ENCODE results near the gene RNF212B. TPM values are rescaled to one million over a fixed set of nuclear protein-coding genes. Genes with fewer than 3 reads are reported as not detected.

The RNF212B gene
- total RNA-seq, 1 donor from 2014 or later: not detected

- H3K36me3 Mint-ChIP-seq (ENCODE audit: low read depth): no peaks in the 10 kb centered on the region
- TF ChIP-seq CTCF (conservative IDR thresholded peaks at IDR 0.05): no peak
- H3K27me3 Mint-ChIP-seq (ENCODE audit: low read depth): peaks cover 2% of the 10 kb centered on the region
- no peak for DNase-seq (ENCODE audit: low read depth, low spot score)
- H3K9me3 Mint-ChIP-seq: peaks cover 2% of the 10 kb centered on the region
- no peak overlapping the region for H3K27ac Mint-ChIP-seq (ENCODE audit: unreplicated experiment)
- H3K4me1 Mint-ChIP-seq: no peaks in the 10 kb centered on the region
- no peak overlapping the region for H3K4me3 Mint-ChIP-seq
Observed at GRCh38 chr14:23206422-23207145, 31.2 kb upstream of the RNF212B start.

GRCh38 chr14:23207146-23207540, 30.6 kb upstream of the RNF212B start:
- DNase-seq (ENCODE audit: low read depth, low spot score): no peak
- Mint-ChIP-seq H3K4me1 (no peaks in the 10 kb centered on the region), H3K36me3 (ENCODE audit: low read depth) (no peaks in the 10 kb centered on the region), H3K4me3 (no peak overlapping the region), H3K27me3 (ENCODE audit: low read depth) (peaks cover 2% of the 10 kb centered on the region), H3K9me3 (peaks cover 2% of the 10 kb centered on the region), H3K27ac (ENCODE audit: unreplicated experiment) (no peak overlapping the region)
- no peak for TF ChIP-seq CTCF (conservative IDR thresholded peaks at IDR 0.05)

- DNase-seq (ENCODE audit: low read depth, low spot score): no peak
- no peak for TF ChIP-seq CTCF (conservative IDR thresholded peaks at IDR 0.05)
- H3K27ac Mint-ChIP-seq (ENCODE audit: unreplicated experiment): no peak overlapping the region
Observed at GRCh38 chr14:23208324-23208723, 29.4 kb upstream of the RNF212B start.

GRCh38 chr14:23209651-23210423, 27.9 kb upstream of the RNF212B start:
- no peak for TF ChIP-seq CTCF (conservative IDR thresholded peaks at IDR 0.05)
- Mint-ChIP-seq H3K4me3 (no peak overlapping the region), H3K9me3 (peaks cover 2% of the 10 kb centered on the region), H3K36me3 (ENCODE audit: low read depth) (no peaks in the 10 kb centered on the region), H3K27ac (ENCODE audit: unreplicated experiment) (no peak overlapping the region), H3K27me3 (ENCODE audit: low read depth) (no peaks in the 10 kb centered on the region), H3K4me1 (no peaks in the 10 kb centered on the region)
- no peak for DNase-seq (ENCODE audit: low read depth, low spot score)

More at GRCh38 chr14:23208324-23208723, 29.4 kb upstream of the RNF212B start:
- H3K36me3 Mint-ChIP-seq (ENCODE audit: low read depth): no peaks in the 10 kb centered on the region
- H3K4me3 Mint-ChIP-seq: no peak overlapping the region
- H3K27me3 Mint-ChIP-seq (ENCODE audit: low read depth): peaks cover 2% of the 10 kb centered on the region
- no peaks in the 10 kb centered on the region for H3K4me1 Mint-ChIP-seq
- H3K9me3 Mint-ChIP-seq: peaks cover 2% of the 10 kb centered on the region

- no peak for TF ChIP-seq CTCF (conservative IDR thresholded peaks at IDR 0.05)
- Mint-ChIP-seq H3K27me3 (ENCODE audit: low read depth) (no peaks in the 10 kb centered on the region), H3K36me3 (ENCODE audit: low read depth) (peaks cover 4% of the 10 kb centered on the region), H3K9me3 (peaks cover 13% of the 10 kb centered on the region), H3K27ac (ENCODE audit: unreplicated experiment) (no peak overlapping the region), H3K4me1 (no peaks in the 10 kb centered on the region), H3K4me3 (no peak overlapping the region)
- DNase-seq (ENCODE audit: low read depth, low spot score): no peak
Observed at GRCh38 chr14:23215421-23215820, 22.3 kb upstream of the RNF212B start.
